ENCODE data around the gene SLC39A10. TPM values are rescaled to one million over a fixed set of nuclear protein-coding genes. Genes with fewer than 3 reads are reported as not detected.

SLC39A10 gene
- total and polyA plus RNA-seq, 4 donors, result 5.7 to 28.4 (median 18.2) TPM

GRCh38 chr2:195667974-195668373 lies 10.9 kb downstream of the SLC39A10 start:
- Histone ChIP-seq H3K4me1 (ENCODE audit: control insufficient read depth in 5 of 5, insufficient read depth in 5 of 5, low read length in 5 of 5) (peaks cover 0 to 6% (median 3%) of the 10 kb centered on the region in 5 donors), H3K9me3 (ENCODE audit: control insufficient read depth in 4 of 4, insufficient read depth in 3 of 4, low read length in 3 of 4) (no peaks in the 10 kb centered on the region), H3K27ac (ENCODE audit: low read depth in 1 of 2, low read length in 1 of 2) (no peak overlapping the region), H3K9ac (ENCODE audit: insufficient read depth in 1 of 2, low read length in 2 of 2) (peak overlapping the region in 1 of 2 donors; percentile 13), H3K36me3 (ENCODE audit: control insufficient read depth in 4 of 4, insufficient read depth in 4 of 4, low read length in 4 of 4) (peaks cover 0 to 2% (median 0%) of the 10 kb centered on the region in 4 donors), H3K27me3 (ENCODE audit: control insufficient read depth in 3 of 3, insufficient read depth in 3 of 3, low read length in 2 of 3) (no peaks in the 10 kb centered on the region), H3K4me3 (no peak overlapping the region)
- DNase-seq (no peak), ATAC-seq (ENCODE audit: insufficient read depth, low FRiP score) (no peak)
- no peak for TF ChIP-seq CTCF (IDR thresholded peaks at IDR 0.05; ENCODE audit: control extremely low read depth, extremely low read depth)

- DNase-seq (no peak), ATAC-seq (ENCODE audit: insufficient read depth, low FRiP score) (no peak)
- no peak overlapping the region for H3K27ac ChIP-seq (ENCODE audit: low read depth in 1 of 2, low read length in 1 of 2)
- no peak for TF ChIP-seq CTCF (IDR thresholded peaks at IDR 0.05; ENCODE audit: control extremely low read depth, extremely low read depth)
- peaks cover 0 to 2% (median 0%) of the 10 kb centered on the region in 4 donors for H3K36me3 ChIP-seq (ENCODE audit: control insufficient read depth in 4 of 4, insufficient read depth in 4 of 4, low read length in 4 of 4)
- no peak overlapping the region for H3K4me3 ChIP-seq
- H3K4me1 ChIP-seq (ENCODE audit: control insufficient read depth in 5 of 5, insufficient read depth in 5 of 5, low read length in 5 of 5), result peaks cover 0 to 6% (median 3%) of the 10 kb centered on the region in 5 donors
- H3K9ac ChIP-seq (ENCODE audit: insufficient read depth in 1 of 2, low read length in 2 of 2), result no peak overlapping the region
- H3K27me3 ChIP-seq (ENCODE audit: control insufficient read depth in 3 of 3, insufficient read depth in 3 of 3, low read length in 2 of 3), result no peaks in the 10 kb centered on the region
- H3K9me3 ChIP-seq (ENCODE audit: control insufficient read depth in 4 of 4, insufficient read depth in 3 of 4, low read length in 3 of 4), result no peaks in the 10 kb centered on the region
These were observed 13.2 kb downstream of the SLC39A10 start for GRCh38 chr2:195670191-195670590.

- ATAC-seq (ENCODE audit: insufficient read depth, low FRiP score) (no peak), DNase-seq (no peak)
- TF ChIP-seq CTCF (IDR thresholded peaks at IDR 0.05; ENCODE audit: control extremely low read depth, extremely low read depth), result no peak
- H3K4me1 ChIP-seq (ENCODE audit: control insufficient read depth in 5 of 5, insufficient read depth in 5 of 5, low read length in 5 of 5), result peaks cover 0 to 3% (median 0%) of the 10 kb centered on the region in 5 donors
- H3K27ac ChIP-seq (ENCODE audit: low read depth in 1 of 2, low read length in 1 of 2), result no peak overlapping the region
- H3K27me3 ChIP-seq (ENCODE audit: control insufficient read depth in 3 of 3, insufficient read depth in 3 of 3, low read length in 2 of 3), result no peaks in the 10 kb centered on the region
- peaks cover 0 to 2% (median 0%) of the 10 kb centered on the region in 4 donors for H3K36me3 ChIP-seq (ENCODE audit: control insufficient read depth in 4 of 4, insufficient read depth in 4 of 4, low read length in 4 of 4)
- no peak overlapping the region for H3K9ac ChIP-seq (ENCODE audit: insufficient read depth in 1 of 2, low read length in 2 of 2)
- H3K9me3 ChIP-seq (ENCODE audit: control insufficient read depth in 4 of 4, insufficient read depth in 3 of 4, low read length in 3 of 4), result no peaks in the 10 kb centered on the region
- H3K4me3 ChIP-seq, result no peak overlapping the region
- WGBS, 2 donors, result 73 to 80% methylated on average over 4 of the region's 4 CpGs
These were observed 14.5 kb downstream of the SLC39A10 start for GRCh38 chr2:195671563-195671962.

- ATAC-seq (ENCODE audit: insufficient read depth, low FRiP score) (no peak), DNase-seq (no peak)
- TF ChIP-seq CTCF (IDR thresholded peaks at IDR 0.05; ENCODE audit: control extremely low read depth, extremely low read depth), result no peak
These were observed 15.6 kb downstream of the SLC39A10 start for GRCh38 chr2:195672674-195673073.

More at GRCh38 chr2:195672674-195673073, 15.6 kb downstream of the SLC39A10 start:
- 96 to 97% methylated on average over 4 of the region's 4 CpGs for WGBS, 2 donors
- no peaks in the 10 kb centered on the region for H3K9me3 ChIP-seq (ENCODE audit: control insufficient read depth in 4 of 4, insufficient read depth in 3 of 4, low read length in 3 of 4)
- H3K27ac ChIP-seq (ENCODE audit: low read depth in 1 of 2, low read length in 1 of 2), result no peak overlapping the region
- H3K9ac ChIP-seq (ENCODE audit: insufficient read depth in 1 of 2, low read length in 2 of 2), result no peak overlapping the region
- peaks cover 0 to 2% (median 0%) of the 10 kb centered on the region in 4 donors for H3K36me3 ChIP-seq (ENCODE audit: control insufficient read depth in 4 of 4, insufficient read depth in 4 of 4, low read length in 4 of 4)
- H3K27me3 ChIP-seq (ENCODE audit: control insufficient read depth in 3 of 3, insufficient read depth in 3 of 3, low read length in 2 of 3), result no peaks in the 10 kb centered on the region
- H3K4me3 ChIP-seq, result no peak overlapping the region
- no peaks in the 10 kb centered on the region for H3K4me1 ChIP-seq (ENCODE audit: control insufficient read depth in 5 of 5, insufficient read depth in 5 of 5, low read length in 5 of 5)
